H9 (cell line): ENCODE measurements around the gene HOXB6. TPM values are rescaled to one million over a fixed set of nuclear protein-coding genes. Genes with fewer than 3 reads are reported as not detected.

Experiments used
- DNase-seq: peaks from one replicate; pipeline ENCODE4 v3.0.0-alpha.2; 2017
- H2AFZ ChIP-seq: one replicate; pipeline ENCODE4 v1.6.1; 2013; ENCODE audit warnings: mild to moderate bottlenecking, low read length, control low read depth, moderate library complexity
- H2AK5ac ChIP-seq: 2 replicates; pipeline ENCODE4 v1.6.1; 2013; ENCODE audit warnings: low read length, control low read depth, mixed read lengths; ENCODE audit not compliant: insufficient read length
- H2BK120ac ChIP-seq: one replicate; pipeline ENCODE4 v1.6.1; 2013; ENCODE audit warnings: low read depth, mild to moderate bottlenecking, low read length, control low read depth, inconsistent platforms; ENCODE audit not compliant: poor library complexity, severe bottlenecking
- H2BK12ac ChIP-seq: 2 replicates; pipeline ENCODE4 v1.6.1; 2013; ENCODE audit warnings: low read length, control low read depth, mixed read lengths, low read depth; ENCODE audit not compliant: insufficient read length
- H2BK15ac ChIP-seq: 2 replicates; pipeline ENCODE4 v1.6.1; 2013; ENCODE audit warnings: low read depth, low read length, control low read depth
- H2BK20ac ChIP-seq: one replicate; pipeline ENCODE4 v1.6.1; 2013; ENCODE audit warnings: low read depth, mild to moderate bottlenecking, low read length, control low read depth, inconsistent platforms; ENCODE audit not compliant: poor library complexity, severe bottlenecking
- H2BK5ac ChIP-seq: 2 replicates; pipeline ENCODE4 v1.6.1; 2013; ENCODE audit warnings: low read length, control low read depth, mixed read lengths; ENCODE audit not compliant: insufficient read length
- H3K14ac ChIP-seq: 2 replicates; pipeline ENCODE4 v1.6.1; 2013; ENCODE audit warnings: low read length, control low read depth; ENCODE audit not compliant: insufficient read depth
- H3K18ac ChIP-seq: 2 replicates; pipeline ENCODE4 v1.6.1; 2013; ENCODE audit warnings: low read depth, mild to moderate bottlenecking, mixed read lengths, low read length, control low read depth; ENCODE audit not compliant: insufficient read length
- H3K23ac ChIP-seq: 2 replicates; pipeline ENCODE4 v1.6.1; 2013; ENCODE audit warnings: low read length, control low read depth, mixed read lengths, low read depth; ENCODE audit not compliant: insufficient read length
- H3K23me2 ChIP-seq: 2 replicates; pipeline ENCODE4 v1.6.1; 2013; ENCODE audit warnings: low read depth, mild to moderate bottlenecking, mixed read lengths, low read length, control low read depth; ENCODE audit not compliant: insufficient read length, poor library complexity, severe bottlenecking
- H3K27ac ChIP-seq: 2 replicates; pipeline ENCODE4 v1.5.1; 2013; ENCODE audit warnings: low read length, control low read depth, mixed read lengths, low read depth; ENCODE audit not compliant: insufficient read length
- H3K27me3 ChIP-seq: 2 replicates; pipeline ENCODE4 v1.6.1; 2013; ENCODE audit warnings: low read length, control low read depth, inconsistent platforms; ENCODE audit not compliant: insufficient read depth
- H3K4ac ChIP-seq: 2 replicates; pipeline ENCODE4 v1.6.1; 2013; ENCODE audit warnings: low read depth, mild to moderate bottlenecking, control low read depth, inconsistent platforms, low read length, moderate library complexity
- H3K4me1 ChIP-seq: 2 replicates; pipeline ENCODE4 v1.6.1; 2013; ENCODE audit warnings: low read length, control low read depth, inconsistent platforms; ENCODE audit not compliant: insufficient read depth
- H3K4me2 ChIP-seq: 2 replicates; pipeline ENCODE4 v1.6.1; 2013; ENCODE audit warnings: low read length, control low read depth, mixed read lengths; ENCODE audit not compliant: insufficient read length, insufficient read depth
- H3K56ac ChIP-seq: 2 replicates; pipeline ENCODE4 v1.6.1; 2013; ENCODE audit warnings: low read depth, mild to moderate bottlenecking, mixed read lengths, low read length, control low read depth; ENCODE audit not compliant: insufficient read length
- H3K79me1 ChIP-seq: 2 replicates; pipeline ENCODE4 v1.6.1; 2013; ENCODE audit warnings: low read depth, mild to moderate bottlenecking, moderate library complexity, low read length, control low read depth, inconsistent platforms; ENCODE audit not compliant: insufficient read depth, poor library complexity, severe bottlenecking
- H3K79me2 ChIP-seq: 2 replicates; pipeline ENCODE4 v1.6.1; 2013; ENCODE audit warnings: low read length, control low read depth, inconsistent platforms; ENCODE audit not compliant: insufficient read depth
- H3K9ac ChIP-seq: 2 replicates; pipeline ENCODE4 v1.6.1; 2013; ENCODE audit warnings: low read length, control low read depth, mixed read lengths; ENCODE audit not compliant: insufficient read length; ENCODE audit errors: extremely low read depth
- H3K9me3 ChIP-seq: one replicate; pipeline ENCODE4 v1.6.1; 2013; ENCODE audit warnings: low read depth, low read length, inconsistent platforms; ENCODE audit not compliant: control insufficient read depth
- H3T11ph ChIP-seq: one replicate; pipeline ENCODE4 v1.6.1; 2013; ENCODE audit warnings: mild to moderate bottlenecking, low read length, control low read depth, inconsistent platforms
- H4K20me1 ChIP-seq: one replicate; pipeline ENCODE4 v1.6.1; 2013; ENCODE audit not compliant: control insufficient read depth, insufficient read length, insufficient read depth
- H4K5ac ChIP-seq: 2 replicates; pipeline ENCODE4 v1.6.1; 2013; ENCODE audit warnings: low read depth, mild to moderate bottlenecking, mixed read lengths, low read length, control low read depth; ENCODE audit not compliant: insufficient read length
- H4K8ac ChIP-seq: replicated peaks from 2 replicates; pipeline ENCODE4 v1.6.1; 2013; ENCODE audit warnings: low read length, control low read depth, mixed read lengths, low read depth; ENCODE audit not compliant: insufficient read length
- H4K91ac ChIP-seq: 2 replicates; pipeline ENCODE4 v1.6.1; 2013; ENCODE audit warnings: low read depth, mild to moderate bottlenecking, moderate library complexity, mixed read lengths, low read length, control low read depth; ENCODE audit not compliant: insufficient read length
- H3K27ac Mint-ChIP-seq, 3 experiments: 2 replicates in 2 of 3; 3 replicates in 1 of 3; pipeline ENCODE4 v1.8.0; 2020 to 2021; ENCODE audit warnings: mixed read lengths in 3 of 3, mild to moderate bottlenecking in 1 of 3, moderate library complexity in 1 of 3
- H3K27me3 Mint-ChIP-seq: 2 replicates; pipeline ENCODE4 v1.8.0; 2021; ENCODE audit warnings: low read depth, mild to moderate bottlenecking, moderate library complexity, mixed read lengths
- H3K36me3 Mint-ChIP-seq, 3 experiments: 2 replicates in 2 of 3; 3 replicates in 1 of 3; pipeline ENCODE4 v1.8.0; 2020 to 2021; ENCODE audit warnings: low read depth in 3 of 3, mixed read lengths in 3 of 3; ENCODE audit not compliant: insufficient read depth in 1 of 3
- H3K4me1 Mint-ChIP-seq, 2 experiments: 2 replicates each; pipeline ENCODE4 v1.8.0; 2020; ENCODE audit warnings: mixed read lengths in 2 of 2
- H3K4me3 Mint-ChIP-seq, 2 experiments: 2 replicates in 1 of 2; 3 replicates in 1 of 2; pipeline ENCODE4 v1.8.0; 2020 to 2021; ENCODE audit warnings: mild to moderate bottlenecking in 2 of 2, mixed read lengths in 2 of 2, moderate library complexity in 1 of 2
- H3K9me3 Mint-ChIP-seq, 2 experiments: 2 replicates in 1 of 2; 3 replicates in 1 of 2; pipeline ENCODE4 v1.8.0; 2020; ENCODE audit warnings: mild to moderate bottlenecking in 2 of 2, mixed read lengths in 2 of 2, moderate library complexity in 1 of 2
- CTCF ChIP-seq: fragments of 200-600 bp; sonication (generic); conservative IDR thresholded peaks from 3 replicates; pipeline ENCODE4 v1.8.0; 2021; ENCODE audit warnings: antibody characterized with exemption, mild to moderate bottlenecking
- WGBS: extraction: QIAGEN DNeasy Blood & Tissue Kit; methylation state at CpG from one replicate; pipeline ENCODE4 v1.1.7; 2013; ENCODE audit warnings: missing lambda C conversion rate, low lambda C conversion rate, mixed read lengths; ENCODE audit not compliant: insufficient read length; ENCODE audit errors: extremely low coverage; 5-methylcytosine and 5-hydroxymethylcytosine counted together
- total RNA-seq: library from RNA; stranded (reverse); gene quantifications from 2 replicates; pipeline ENCODE4 v1.2.1, GENCODE V29; 2021

Gene HOXB6
- total RNA-seq, 1 experiment from 2014 or later: not detected

GRCh38 chr17:48600244-48601098 lies 4.3 kb downstream of the HOXB6 start:
- no peaks in the 10 kb centered on the region for H3K79me1 ChIP-seq
- H3K79me2 ChIP-seq: no peaks in the 10 kb centered on the region
- no peak overlapping the region for H3T11ph ChIP-seq
- Mint-ChIP-seq H3K27ac (no peak overlapping the region), H3K36me3 (no peaks in the 10 kb centered on the region), H3K9me3 (peaks cover 0 to 20% of the 10 kb centered on the region in 2 experiments; a peak in 4 of 5 replicates), H3K4me1 (peaks cover 8 to 23% of the 10 kb centered on the region in 2 experiments; a peak in 3 of 4 replicates), H3K27me3 (peaks cover 100% of the 10 kb centered on the region), H3K4me3 (no peak overlapping the region)
- no peak overlapping the region for H4K91ac ChIP-seq
- no peaks in the 10 kb centered on the region for H3K4me1 ChIP-seq
- no peak overlapping the region for H2BK5ac ChIP-seq
- H3K56ac ChIP-seq: no peak overlapping the region
- H3K27me3 ChIP-seq: peaks cover 100% of the 10 kb centered on the region
- no peaks in the 10 kb centered on the region for H3K23me2 ChIP-seq
- H4K5ac ChIP-seq: no peak overlapping the region
- no peak overlapping the region for H2AFZ ChIP-seq
- no peak overlapping the region for H2AK5ac ChIP-seq
- H4K8ac ChIP-seq: no peak overlapping the region
- no peak overlapping the region for H3K14ac ChIP-seq
- no peak for DNase-seq
- H3K23ac ChIP-seq: no peak overlapping the region
- H3K9me3 ChIP-seq: no peaks in the 10 kb centered on the region
- TF ChIP-seq CTCF: no peak
- H2BK12ac ChIP-seq: no peak overlapping the region
- no CpG with 5 or more reads among the region's 17 CpGs for WGBS
- no peak overlapping the region for H2BK15ac ChIP-seq
- H3K4ac ChIP-seq: no peak overlapping the region
- H2BK20ac ChIP-seq: no peak overlapping the region
- no peaks in the 10 kb centered on the region for H4K20me1 ChIP-seq
- H3K9ac ChIP-seq: no peak overlapping the region
- no peak overlapping the region for H2BK120ac ChIP-seq
- no peak overlapping the region for H3K4me2 ChIP-seq
- no peak overlapping the region for H3K18ac ChIP-seq
- H3K27ac ChIP-seq: no peak overlapping the region
